GM13977 (cell line): ENCODE measurements around the gene STH.

Source experiments
- DNase-seq: peaks from one replicate; pipeline ENCODE4 v3.0.0; 2012; ENCODE audit warnings: low spot score
- in situ Hi-C: fragments of 300-500 bp; cut with MboI; formaldehyde crosslinking; loops from one replicate; pipeline ENCODE4 v1.12.0; 2022; ENCODE audit warnings: low sequenced_read_pairs, low pct_unique_long_range_greater_than_20kb, mixed read lengths, inconsistent platforms; ENCODE audit not compliant: unreplicated experiment
- TF ChIP-seq, protein P1 (sequence below): IDR thresholded peaks from 2 replicates; pipeline ENCODE4 v1.5.1; 2012; ENCODE audit warnings: mild to moderate bottlenecking, control low read depth; ENCODE audit not compliant: insufficient read depth; ENCODE audit errors: extremely low read depth, missing control alignments

STH gene

DNA sequence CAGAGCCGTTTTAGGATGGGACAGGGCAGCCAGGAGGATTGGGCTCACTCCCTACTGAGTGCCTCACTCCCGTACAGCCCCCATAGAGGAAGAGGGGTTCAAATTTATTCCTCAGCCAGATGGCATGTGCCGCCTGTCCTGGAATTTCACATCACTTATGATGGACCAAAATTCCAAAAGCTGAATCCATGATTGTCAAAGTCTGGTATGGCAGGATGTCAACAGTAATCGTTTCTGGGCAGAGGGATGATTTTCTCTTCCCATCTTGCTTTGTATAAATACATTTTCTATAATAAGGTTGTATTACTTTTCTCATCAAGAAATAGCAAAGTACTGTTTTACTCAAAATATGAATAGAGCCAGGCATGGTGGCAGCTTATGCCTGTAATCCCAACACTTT lies 38.7 kb upstream of the STH start:
- TF ChIP-seq, protein P1, sequence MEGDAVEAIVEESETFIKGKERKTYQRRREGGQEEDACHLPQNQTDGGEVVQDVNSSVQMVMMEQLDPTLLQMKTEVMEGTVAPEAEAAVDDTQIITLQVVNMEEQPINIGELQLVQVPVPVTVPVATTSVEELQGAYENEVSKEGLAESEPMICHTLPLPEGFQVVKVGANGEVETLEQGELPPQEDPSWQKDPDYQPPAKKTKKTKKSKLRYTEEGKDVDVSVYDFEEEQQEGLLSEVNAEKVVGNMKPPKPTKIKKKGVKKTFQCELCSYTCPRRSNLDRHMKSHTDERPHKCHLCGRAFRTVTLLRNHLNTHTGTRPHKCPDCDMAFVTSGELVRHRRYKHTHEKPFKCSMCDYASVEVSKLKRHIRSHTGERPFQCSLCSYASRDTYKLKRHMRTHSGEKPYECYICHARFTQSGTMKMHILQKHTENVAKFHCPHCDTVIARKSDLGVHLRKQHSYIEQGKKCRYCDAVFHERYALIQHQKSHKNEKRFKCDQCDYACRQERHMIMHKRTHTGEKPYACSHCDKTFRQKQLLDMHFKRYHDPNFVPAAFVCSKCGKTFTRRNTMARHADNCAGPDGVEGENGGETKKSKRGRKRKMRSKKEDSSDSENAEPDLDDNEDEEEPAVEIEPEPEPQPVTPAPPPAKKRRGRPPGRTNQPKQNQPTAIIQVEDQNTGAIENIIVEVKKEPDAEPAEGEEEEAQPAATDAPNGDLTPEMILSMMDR = no peak
- no peak for DNase-seq
- in situ Hi-C loops = no loop called here

DNA sequence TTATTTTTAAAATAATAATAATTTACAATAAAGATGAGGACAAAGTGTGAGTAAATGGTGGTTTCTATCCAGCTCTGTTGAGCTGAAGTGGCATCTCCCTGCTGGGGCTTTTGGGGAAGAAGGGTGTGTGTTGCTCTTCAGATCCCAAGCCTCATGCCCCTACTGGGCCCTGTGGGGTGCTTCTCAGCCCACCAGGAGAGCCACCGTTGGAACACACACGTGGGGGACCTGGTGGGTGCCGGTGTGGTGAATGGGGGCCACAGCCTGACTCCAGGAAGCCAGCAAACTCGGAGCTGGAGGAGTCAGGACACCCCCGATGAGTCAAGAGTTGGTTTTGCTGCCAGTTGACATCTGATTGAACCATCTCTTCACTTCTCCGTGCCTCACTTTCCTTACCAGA lies 37.8 kb upstream of the STH start:
- in situ Hi-C loops = no loop called here
- TF ChIP-seq, protein P1 = no peak
- no peak for DNase-seq

DNA sequence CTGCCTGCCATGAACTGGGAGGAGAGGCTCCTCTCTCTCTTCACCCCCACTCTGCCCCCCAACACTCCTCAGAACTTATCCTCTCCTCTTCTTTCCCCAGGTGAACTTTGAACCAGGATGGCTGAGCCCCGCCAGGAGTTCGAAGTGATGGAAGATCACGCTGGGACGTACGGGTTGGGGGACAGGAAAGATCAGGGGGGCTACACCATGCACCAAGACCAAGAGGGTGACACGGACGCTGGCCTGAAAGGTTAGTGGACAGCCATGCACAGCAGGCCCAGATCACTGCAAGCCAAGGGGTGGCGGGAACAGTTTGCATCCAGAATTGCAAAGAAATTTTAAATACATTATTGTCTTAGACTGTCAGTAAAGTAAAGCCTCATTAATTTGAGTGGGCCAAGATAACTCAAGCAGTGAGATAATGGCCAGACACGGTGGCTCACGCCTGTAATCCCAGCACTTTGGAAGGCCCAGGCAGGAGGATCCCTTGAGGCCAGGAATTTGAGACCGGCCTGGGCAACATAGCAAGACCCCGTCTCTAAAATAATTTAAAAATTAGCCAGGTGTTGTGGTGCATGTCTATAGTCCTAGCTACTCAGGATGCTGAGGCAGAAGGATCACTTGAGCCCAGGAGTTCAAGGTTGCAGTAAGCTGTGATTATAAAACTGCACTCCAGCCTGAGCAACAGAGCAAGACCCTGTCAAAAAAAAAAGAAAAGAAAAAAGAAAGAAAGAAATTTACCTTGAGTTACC lies 36.7 kb upstream of the STH start:
- TF ChIP-seq, protein P1 = no peak
- in situ Hi-C loops = no loop called here
- no peak for DNase-seq

DNA sequence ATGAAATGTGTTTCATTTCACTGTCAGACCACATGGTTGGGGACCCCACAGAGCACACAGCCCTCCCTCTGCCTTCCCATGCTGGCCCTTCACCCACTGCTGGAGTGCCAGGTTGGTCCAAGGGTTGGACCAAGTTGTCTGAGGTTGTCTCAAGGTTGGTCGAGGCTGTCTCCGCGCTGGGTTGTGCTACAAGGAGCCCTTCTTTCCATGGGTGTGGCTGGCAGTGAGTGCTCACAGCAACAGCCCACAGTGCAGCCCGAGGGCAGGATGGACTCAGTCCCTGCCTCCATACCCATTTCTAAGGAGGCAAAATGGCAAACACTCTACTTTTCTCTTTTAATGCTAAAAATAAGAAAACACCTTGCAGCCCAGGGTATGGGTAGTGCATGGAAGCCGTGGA lies 35.8 kb upstream of the STH start:
- TF ChIP-seq, protein P1 = no peak
- no peak for DNase-seq
- in situ Hi-C loops = no loop called here

DNA sequence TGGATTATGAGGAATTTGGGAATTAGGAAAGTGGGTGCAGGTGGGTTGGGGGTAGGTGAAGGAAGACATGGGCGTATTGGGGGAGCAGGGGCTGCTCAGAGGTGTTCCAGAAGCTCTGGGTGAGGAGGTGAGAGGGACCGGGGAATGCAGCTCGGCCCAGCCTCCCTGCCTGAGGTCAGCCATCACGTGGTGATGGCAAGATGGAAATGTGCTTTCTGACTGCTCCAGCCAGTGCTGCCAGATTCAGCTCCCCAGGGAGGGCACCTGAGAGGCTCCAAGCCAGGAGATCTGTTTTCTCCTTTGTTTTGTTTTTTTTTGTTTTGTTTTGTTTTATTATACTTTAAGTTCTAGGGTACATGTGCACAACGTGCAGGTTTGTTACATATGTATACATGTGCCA lies 35.2 kb upstream of the STH start:
- DNase-seq = no peak
- in situ Hi-C loops = no loop called here
- TF ChIP-seq, protein P1 = no peak

DNA sequence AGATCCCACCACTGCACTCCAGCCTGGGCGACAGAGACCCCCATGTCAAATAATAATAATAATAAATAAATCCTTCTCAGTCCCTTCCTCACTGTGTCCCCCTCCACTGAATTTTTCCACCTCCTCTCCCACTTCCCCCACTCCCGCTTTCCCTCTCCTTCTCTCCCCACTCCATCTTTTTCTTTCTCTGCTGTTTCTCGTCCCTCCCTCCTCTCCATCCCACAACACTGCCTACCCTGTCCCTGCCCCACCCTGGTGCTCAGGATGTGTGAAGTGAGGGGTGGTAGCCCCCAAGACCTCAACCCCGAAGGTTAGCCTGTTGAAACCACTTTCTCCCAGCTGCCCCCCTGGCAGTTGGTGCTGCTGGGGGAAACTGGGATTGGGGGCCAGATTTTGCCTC lies 34.4 kb upstream of the STH start:
- in situ Hi-C loops = no loop called here
- TF ChIP-seq, protein P1 = no peak
- DNase-seq = no peak
